Hematopoietic multipotent progenitor cell treated with erythropoietin and hydrocortisone succinate and interleukin-3 and kit ligand, for 17 days (in vitro differentiated cells): ENCODE results near the gene NRXN2.

Source experiments
- DNase-seq: peaks from one replicate; pipeline ENCODE4 v3.0.0-alpha.2; 2015; ENCODE audit warnings: low spot score

The NRXN2 gene

DNA sequence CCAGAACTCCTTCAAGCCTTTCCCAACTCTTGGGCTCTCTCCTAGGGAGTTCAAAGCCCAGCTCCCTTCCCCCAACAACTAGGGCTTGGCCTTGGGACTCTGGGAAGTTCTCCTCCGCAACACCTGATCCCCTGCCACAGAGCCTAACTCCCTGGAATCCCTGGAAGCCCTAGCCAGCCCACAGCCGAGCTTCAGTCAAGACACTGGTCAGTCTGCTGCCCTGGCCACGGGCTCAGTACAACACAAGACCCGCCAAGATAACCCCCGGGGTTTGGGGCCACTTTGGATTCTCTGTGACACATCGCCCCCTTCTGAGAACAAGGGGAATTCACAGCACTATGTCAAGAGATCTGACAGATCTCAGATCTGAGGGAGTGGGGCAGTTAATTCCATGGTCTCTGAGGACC lies 73.7 kb downstream of the NRXN2 start:
- DNase-seq, result no peak

DNA sequence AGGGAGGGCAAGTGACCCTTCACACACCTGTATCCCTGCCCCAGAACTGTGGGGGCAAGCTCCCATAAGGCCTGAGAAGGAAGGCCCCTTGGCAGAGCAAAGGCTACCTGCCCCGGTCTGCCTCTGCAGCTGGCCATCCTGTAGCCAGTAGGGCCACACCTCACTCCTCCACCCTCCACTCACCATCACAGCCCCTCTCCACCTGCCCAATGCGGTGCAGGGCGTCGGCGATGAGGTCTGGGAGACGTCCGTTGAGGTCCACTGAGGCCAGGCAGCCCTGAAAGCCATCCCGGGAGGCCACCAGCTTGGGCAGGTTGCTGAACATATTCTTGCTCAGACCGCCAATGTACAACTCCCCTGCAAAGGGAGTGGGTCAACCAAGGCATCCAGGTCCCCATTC lies 74.4 kb downstream of the NRXN2 start:
- no peak for DNase-seq

DNA sequence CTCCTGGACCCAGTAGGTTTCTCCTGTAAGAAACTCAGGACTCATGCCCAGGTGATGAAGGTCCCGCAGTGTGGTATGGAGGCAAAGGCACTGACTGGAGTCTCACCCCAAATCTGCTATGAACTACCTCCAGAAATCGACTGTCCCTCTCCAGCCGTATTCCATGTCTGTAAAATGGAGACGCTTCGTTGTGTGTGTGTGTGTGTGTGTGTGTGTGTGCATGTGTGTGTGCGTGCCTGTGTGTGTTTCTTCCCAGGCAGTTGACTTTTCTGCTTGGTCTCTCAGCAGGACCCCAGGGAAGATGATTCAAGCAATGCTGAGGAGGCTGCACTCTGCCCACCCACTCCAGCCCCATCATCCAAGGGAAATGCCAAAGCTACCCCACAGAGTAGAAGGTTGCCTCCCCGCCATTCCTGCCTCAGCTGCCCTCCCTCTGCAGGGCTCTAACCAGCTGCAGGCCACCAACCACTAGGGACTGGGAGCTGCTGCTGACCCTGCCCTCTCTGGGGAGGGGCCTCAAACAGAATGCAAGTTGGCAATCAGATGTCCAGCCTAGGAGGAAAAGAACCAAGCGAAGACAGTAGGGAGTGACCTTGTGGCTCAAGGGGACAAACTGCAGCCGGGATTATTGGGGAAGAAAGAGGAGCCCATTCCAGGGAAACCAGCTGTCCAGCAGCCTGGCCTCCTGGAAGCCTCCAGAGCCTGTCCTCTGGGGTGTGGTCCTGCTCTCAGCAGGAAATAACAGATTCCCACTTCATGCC lies 75.8 kb downstream of the NRXN2 start:
- no peak for DNase-seq

DNA sequence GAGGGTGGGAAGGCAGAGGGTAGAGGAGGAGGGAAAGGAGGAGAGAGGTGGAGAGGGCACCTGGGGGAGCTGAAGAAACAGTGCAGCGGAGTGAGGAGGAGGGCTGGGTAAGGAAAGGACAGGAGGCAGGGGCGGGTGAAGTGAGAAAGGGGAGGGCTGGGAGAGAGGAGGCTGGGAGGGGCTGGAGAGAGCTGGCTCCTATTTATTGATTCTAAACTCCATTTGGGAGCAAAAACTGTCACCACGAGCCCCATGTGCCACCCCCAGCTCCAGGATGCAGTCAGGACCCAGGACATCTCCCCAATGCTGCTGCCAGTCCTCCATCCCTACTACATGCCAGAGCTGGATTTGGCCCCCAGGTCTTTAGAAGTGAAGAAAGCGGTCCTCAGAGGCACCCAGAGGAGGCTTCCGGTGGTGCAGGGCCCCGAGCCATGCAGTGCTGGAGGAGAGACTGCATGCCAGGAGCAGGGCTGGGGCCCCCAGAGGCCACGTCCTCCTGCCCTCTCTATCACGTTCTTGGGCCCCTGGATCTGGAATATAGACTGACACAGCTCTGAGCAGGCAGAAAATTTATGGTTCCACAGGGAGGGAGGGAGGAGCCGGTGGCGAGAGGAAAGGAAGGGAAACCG lies 78.2 kb downstream of the NRXN2 start:
- no peak for DNase-seq

DNA sequence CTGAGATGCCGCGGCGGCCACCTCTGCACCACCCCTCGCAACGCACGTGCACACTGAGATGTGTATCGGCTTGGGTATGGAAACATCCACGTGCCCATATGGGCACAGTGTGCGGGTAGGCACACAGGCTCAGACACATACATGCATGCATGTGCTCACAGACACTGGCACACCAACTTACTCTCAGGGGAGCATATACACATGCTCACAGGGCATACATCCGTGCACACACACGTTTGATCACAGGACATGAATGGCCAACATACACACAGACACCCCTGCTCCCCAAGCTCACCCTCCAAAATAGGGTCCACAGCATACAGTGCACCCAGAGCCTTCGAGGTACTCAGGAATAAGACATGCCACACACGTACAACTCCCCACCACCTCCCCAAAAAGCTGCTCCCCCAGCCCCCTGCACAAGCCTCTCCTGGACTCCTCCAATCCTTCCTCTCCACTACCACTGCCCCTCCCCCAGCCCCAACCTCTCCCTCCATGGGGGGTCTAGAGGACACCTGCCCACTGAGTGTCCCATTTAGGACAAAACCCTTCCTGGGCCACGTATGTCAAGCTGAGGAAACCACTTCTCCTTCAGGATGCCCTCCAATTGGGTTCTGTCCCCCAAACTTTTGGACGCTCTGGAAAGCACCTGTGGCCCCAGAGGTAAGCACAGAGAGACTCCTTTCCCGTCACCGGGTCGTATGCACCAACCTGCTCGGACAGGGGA lies 78.9 kb downstream of the NRXN2 start:
- no peak for DNase-seq

DNA sequence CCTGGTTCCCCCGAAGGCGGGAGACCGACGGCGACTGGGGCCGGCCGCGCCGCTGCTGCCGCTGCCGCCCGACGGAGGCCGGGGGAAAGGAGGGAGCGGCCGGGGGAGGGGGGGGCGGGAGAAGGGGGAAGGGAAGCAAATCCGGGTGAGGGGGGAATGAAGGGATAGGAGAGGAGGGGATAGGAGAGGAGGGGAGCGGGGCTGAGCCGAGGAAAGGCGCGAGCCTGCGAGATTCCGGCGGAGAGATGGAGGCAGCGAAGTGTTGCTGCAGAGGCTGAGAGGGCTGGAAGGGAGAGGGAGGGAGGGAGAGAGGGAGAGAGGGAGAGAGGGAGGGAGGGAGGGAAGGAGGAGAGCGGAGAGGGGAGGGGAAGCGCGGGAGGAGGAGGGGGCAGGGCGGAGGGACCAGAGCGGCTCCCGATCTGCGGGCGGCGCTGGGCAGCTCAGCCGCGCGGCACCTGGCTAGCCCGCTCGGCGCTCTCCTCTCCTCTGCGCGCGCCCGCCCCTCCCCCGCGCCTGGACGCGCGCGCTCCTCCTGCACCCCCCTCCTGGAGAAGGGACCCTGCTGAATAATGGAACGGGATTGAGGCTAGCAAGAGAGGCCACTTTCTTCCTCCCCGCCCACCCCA lies 79.6 kb downstream of the NRXN2 start:
- DNase-seq, result no peak

DNA sequence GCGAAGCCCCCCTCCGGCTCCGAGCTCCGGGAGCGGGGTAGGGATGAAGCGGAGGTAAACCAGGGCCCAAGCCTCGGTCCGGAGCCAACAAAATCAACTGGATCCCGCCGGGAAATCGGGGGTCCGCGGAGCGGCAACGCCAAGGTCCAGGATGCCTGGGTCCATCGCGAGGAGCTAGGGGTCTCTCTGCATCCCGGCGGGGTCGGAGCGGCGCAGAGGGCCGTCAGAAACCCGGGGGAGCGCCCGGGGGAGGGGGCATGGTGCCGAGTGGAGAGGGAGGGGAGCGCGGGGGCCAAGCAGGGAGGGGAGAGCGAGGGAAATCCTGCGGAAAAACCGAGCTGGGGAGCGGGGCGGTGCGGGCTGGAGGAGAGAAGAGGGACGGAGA lies 80.1 kb downstream of the NRXN2 start:
- no peak for DNase-seq

DNA sequence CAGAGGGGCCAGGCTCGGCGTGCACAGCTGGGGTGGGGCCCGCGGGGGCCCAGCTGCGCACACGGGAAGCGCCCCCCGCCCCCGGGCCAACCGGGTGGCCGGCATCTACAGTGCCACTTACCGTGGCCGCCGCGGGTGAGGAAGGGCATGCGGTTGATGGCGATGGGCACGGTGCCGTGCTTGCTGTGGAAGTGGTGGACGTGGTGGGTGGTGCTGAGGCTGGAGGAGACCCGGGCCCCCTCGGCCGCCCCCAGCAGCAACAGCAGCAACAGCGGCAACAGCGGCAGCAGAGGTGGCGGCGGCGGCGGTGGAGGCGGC lies 80.6 kb downstream of the NRXN2 start:
- DNase-seq, result no peak

DNA sequence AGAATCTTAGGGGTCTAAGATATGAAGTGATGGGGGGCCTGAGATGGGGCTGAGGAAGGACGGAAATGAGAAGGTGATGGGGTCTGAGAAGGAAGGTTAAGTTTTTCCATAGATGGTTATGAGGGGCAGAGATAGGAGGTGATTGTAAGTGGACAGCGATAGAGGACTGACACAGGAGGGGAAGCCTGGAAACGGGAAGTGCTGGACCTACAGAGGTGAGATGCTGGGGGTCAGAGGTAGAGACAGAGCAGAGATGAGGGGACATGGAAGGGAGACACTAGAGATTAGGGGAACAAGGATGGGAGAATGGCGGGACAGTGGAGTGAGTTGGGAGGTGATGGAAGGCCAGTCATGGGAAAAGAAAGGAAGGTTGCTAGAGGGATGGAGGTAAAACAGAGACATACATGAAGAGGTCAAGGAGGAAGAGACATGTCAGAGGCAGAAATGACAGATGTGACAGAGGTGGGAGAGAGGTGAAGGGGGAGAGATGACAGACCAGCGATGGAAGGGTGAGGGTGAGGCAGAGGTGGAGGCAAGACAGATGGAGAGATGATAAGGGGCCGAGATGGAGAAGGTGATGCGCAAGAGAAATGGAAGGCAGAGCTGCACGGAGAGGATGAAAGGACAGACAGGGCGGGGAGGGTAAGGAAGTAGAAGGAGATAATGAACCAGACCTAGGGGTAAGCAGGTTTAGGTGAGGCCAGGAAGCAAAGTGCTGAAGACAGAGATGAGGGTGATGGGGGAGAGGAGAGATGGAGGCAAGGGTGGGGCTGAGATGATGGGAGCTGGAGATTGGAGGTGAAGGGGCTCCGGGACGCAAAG lies 81.2 kb downstream of the NRXN2 start:
- no peak for DNase-seq

DNA sequence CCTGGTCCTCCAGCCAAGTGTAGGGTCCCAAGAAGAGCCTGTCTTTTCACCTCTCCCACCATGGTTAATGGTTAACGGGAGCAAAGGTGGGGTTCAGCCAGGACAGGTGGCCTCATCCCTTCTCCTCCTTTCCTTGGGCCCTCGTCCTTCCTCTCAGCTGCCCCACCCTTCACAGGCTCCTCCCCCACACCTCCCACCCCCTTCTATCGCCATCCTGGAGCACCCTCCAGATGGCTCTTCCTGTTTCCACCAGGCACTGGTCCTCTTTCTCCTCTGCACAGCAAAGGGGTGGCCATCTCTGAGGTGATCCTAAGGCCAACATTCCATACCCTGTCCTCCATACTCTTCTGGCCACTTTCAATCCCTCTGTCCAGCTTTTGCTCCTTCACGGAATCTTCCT lies 83.1 kb downstream of the NRXN2 start:
- DNase-seq, result no peak

DNA sequence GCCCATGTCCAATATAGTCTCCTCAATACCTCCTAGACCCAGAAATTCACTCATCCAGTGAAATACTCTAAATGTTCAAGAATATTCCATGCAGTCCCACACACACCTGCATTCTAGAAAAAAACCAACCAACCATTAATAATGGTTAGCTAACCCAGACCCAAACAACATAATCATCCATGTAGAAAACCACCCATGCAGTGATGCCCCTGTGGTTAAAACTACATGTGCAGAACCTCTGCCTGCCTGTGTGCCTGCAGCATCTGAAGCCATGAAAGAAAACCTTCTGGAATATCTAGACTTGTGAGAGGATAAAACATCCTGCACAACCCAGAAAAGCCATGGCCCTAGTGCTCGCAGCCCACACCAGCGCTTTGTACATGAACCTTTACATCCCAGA lies 84.2 kb downstream of the NRXN2 start:
- no peak for DNase-seq

DNA sequence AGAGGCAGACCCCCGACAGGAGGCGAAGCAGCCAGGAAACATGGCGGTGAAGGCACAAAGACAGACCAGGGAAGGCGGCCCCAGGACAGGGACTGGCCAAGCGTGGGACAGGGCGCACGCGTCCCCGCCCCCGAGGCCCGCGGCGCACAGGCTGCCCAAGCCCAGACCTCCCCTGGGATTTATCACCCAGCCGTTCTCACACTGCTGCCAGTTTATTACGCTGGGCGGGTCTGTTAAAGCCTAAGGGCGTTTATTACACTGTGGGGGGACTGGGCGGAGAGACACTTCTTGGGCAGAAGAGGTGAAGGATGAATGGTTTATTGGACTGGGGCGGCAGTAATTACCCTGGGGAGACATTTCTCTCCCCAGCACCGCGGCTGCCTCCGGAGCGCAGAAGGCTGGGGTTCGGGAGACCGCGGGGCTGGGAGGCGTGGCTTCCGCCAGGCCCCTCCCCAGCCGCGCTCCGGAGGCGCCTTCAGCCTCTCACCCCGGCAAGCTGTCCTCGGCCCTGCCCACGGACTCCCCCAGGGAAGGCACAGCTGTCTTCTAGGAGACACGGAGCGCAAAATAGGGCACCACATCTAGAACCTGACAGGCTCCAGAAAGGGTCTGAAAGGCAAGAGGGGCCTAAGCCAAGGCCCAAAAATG lies 84.9 kb downstream of the NRXN2 start:
- DNase-seq, result no peak

DNA sequence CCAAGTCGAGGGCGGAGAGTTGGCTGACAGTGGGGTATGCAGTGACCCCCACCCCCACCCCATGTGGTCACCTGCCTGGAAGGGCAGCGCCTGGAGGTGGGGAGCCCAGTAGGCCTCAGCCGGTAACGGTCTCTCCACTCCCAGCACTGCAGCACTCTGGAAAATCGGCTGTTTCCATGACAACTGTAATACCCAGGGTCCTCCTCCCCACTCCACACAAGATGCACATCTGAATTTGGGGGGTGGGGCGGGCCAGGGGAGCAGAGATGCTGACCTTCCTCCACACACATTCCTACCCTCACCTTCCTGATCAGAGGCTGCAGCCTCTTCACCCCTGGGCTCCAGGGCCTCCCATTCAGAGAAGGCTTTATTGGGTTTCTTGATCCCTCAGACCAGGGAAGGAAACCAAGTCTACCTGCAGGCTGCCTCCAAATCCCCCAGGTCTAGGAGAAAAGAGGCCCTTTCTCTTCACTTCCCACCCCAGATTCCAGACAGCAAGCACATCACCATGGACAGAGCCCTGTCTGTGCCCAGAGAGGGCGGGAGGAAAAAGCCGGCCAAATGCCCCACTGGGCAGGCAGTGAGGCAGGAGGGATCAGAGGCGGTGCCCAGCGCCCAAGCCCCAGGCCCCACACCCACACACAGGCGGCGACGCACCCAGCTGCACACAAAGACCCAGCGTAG lies 85.5 kb downstream of the NRXN2 start:
- no peak for DNase-seq

DNA sequence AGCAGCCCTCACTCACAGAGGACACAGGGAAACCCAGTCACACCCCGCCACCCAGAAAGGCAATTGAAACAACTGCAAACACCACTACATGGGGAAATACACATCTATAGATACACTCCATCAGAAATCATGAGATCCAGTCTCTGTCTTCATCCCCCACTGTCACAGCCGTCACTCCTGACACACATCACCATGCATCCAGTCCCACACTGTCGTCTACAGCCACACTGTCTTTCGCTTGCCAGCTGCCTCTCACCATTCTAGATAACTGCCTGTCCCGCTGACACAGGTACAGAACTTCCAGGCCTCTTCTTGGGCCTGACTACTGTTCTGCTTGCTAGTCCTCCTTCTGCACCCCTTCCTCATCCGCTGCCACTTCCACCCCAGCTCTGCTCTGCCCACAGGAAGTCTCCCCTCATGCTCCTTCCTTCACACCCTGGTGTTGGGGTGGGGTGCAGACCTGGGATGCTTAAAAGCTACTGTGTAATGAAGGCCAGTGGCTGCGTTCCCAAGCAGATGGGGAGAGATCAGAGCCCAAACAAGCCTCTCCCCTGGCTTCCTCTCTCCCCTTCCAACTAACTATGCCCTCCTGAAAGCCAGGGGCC lies 89.3 kb downstream of the NRXN2 start:
- no peak for DNase-seq

DNA sequence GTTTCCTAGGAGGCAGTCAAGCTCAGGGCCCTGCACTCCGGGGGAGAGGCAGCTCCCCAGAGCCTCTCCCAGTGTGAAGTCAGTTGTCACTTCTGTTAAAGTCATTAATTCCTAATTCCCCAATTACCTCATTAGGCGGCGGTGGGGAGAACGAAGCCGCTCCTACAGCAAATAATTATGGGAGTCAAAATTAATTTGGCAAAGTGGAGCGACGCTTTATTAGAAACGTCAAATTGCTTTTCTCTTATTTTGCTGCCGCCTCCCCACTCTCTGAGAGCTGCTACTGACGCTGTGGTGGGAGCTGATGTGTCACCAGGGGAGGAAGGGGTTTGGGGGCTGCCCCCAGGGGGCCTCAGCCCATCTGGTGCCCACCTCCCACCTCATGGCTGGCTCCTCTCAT lies 90.3 kb downstream of the NRXN2 start:
- no peak for DNase-seq

DNA sequence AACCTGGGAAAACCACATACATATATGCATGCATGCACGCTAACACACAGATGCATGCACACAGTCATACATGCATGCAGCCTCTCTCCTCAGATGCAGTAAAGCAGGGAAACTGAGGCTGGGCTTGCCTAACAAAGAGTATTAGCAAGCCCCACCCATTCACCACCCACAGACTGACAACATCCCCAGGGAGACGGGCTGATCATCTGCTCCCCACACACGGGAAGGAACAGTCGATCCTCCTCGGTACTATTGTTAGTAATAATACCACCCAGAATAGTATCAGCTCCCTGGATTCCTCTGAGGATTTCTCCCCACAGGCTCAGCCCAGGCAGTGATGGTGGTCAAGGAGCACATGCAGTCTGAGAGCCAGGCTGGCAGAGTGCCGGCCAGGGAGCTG lies 90.8 kb downstream of the NRXN2 start:
- DNase-seq, result no peak

DNA sequence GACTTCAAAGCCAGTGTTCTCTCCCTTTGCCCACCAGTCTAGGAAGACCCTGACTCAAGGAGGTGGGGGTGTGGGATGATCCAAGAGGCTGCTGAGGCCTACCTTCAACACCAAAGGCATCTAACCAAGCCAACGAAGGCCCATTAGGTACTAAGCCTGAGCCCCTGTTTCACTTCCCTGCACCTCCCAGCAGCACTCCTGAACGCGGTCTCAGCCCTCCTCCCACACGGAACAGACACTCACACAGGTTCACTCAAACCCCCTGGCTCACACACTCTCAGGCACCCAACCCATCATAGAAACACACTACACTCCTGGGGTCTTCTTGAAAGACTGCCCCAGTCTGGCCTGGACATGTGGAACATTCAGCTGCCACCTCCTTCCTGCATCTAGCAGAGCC lies 91.3 kb downstream of the NRXN2 start:
- no peak for DNase-seq

DNA sequence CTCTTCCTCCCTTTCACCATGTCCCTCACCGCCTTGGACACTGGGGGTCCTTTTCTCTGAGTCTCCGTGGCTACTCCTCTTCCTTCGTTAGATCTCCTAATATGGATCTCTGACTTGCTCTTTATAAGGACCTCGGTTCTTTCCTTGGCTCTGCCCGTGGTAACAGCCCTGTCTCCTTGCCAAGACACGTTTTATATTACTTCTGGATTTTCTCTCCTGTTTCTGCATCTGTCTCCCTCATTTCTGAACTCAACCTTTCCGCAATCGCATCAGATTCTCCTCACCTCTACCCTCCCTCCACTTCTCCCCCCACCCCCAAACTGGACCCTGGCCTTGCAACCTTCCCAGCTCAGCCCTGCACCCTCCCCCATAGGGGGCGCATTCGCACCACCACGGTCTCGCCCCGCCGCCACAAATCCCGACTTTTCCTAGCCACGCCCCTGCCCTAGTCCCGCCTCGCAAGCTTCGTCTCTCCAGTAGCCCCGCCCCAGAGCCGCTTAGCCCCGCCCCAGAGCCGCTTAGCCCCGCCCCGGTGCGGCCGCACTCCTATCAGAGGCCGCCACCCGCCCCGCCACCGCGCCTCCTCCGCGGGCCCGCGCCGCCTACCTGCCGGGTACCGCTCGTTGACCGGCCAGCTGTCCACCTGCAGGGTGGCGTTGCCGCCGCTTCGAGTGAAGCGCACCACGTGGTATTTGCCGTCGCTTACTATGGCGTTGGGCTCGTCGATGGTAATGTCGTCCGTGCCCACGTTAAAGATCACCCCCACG lies 93.0 kb downstream of the NRXN2 start:
- no peak for DNase-seq

DNA sequence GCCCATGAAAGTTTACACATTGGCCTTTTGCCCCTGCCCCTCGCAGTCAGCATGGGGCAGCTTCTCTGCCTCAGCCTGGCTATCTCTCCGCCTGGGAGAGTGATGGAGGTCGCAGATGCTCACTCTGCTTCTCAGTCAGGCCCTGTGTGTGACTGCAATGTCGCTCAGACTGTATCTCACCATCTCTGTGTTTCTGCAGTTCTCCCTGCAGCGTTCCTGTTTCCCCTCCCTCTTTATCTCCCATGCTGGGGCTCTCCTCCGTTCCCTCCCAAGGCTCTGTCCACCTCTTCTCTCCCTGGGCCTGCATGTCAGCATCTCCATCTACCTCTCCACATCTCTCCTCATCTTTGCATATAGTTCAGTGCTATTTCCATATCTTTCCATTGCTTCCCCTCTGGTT lies 93.9 kb downstream of the NRXN2 start:
- DNase-seq, result no peak

DNA sequence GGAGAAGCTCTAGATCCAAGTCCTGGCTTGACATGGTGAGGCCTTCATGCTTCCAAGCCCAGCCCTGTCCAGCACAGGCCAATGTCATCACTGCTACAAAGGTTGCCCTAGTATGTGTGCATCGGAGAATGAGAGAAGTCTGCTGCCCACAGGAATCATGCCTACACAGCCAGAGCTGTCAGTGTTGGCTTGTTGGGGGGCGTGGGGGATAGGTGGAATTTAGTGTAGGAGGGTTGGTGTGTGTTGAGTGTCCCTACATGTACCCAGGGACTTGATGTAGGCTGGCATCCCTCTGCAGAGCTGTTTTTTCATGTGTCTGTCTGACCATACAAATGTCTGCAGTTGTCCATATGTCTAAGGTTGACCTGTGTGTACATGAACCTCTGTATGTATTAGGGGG lies 94.4 kb downstream of the NRXN2 start:
- no peak for DNase-seq
